GM12891 (cell line): ENCODE results near the gene ZSCAN31.

Source experiments
- POLR2A ChIP-seq: IDR thresholded peaks from 2 replicates; pipeline ENCODE4 v1.6.1; 2011; ENCODE audit warnings: low read depth, low read length, control low read depth
- POLR2AphosphoS5 ChIP-seq: IDR thresholded peaks from 2 replicates; pipeline ENCODE4 v1.6.1; 2011; ENCODE audit warnings: low read depth, low read length, control low read depth
- SPI1 ChIP-seq: IDR thresholded peaks from 2 replicates; pipeline ENCODE4 v1.6.1; 2011; ENCODE audit warnings: low read depth, low read length, control low read depth
- TAF1 ChIP-seq: IDR thresholded peaks from 2 replicates; pipeline ENCODE4 v1.6.1; 2011; ENCODE audit warnings: low read depth, low read length, control low read depth

- TF ChIP-seq POLR2AphosphoS5 (no peak), POLR2A (no peak), SPI1 (no peak), TAF1 (no peak)
Observed at GRCh38 chr6:28353981-28354676, 18.2 kb upstream of the ZSCAN31 start.
